HG03565 (cell line): ENCODE results near the gene TEX50.
"Not testable (repeated sequence)": the region's sequence is repeated elsewhere in the genome, so short reads cannot be mapped to it uniquely, and the experiment has no call there.

Source experiments
- ATAC-seq: cut with Tn5 transposase; IDR thresholded peaks from one replicate; pipeline ENCODE4 v1.9.1; 2021; ENCODE audit warnings: mild to moderate bottlenecking, moderate library complexity; ENCODE audit not compliant: unreplicated experiment

Gene TEX50

DNA sequence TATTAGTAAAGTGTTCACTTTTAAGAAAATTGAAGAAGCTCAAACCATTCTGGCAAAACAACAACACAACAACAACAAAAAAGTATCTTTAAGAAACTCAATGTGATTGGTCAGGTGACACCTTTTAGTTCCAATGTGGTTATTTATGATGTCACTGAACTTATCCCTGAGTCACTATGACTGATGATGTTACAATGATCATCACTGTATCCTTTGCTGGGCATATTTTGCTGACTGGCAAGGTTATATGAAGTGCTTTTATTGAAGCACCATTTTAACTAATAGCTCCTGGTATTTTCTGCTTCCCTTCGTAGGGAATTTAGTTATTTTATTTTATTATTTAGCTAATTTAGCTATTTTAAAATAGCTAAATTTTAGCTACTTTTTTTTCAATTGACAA is at the start of gene TEX50:
TEX50 (plus strand) TSS at position 223 of the 400 bp plus-strand sequence. CDS start 184 bp downstream, outside the sequence.
- no peak for ATAC-seq

- no peak for ATAC-seq
Observed at GRCh38 chr1:173590557-173590956, 44.6 kb upstream of the TEX50 start.

GRCh38 chr1:173591138-173591537 is 44.0 kb upstream of the TEX50 start:
- ATAC-seq = not testable (repeated sequence)

- no peak for ATAC-seq
Observed at GRCh38 chr1:173596097-173596825, 38.9 kb upstream of the TEX50 start.

- peak; percentile 82 for ATAC-seq
Observed at GRCh38 chr1:173601588-173601987, 33.5 kb upstream of the TEX50 start.

DNA sequence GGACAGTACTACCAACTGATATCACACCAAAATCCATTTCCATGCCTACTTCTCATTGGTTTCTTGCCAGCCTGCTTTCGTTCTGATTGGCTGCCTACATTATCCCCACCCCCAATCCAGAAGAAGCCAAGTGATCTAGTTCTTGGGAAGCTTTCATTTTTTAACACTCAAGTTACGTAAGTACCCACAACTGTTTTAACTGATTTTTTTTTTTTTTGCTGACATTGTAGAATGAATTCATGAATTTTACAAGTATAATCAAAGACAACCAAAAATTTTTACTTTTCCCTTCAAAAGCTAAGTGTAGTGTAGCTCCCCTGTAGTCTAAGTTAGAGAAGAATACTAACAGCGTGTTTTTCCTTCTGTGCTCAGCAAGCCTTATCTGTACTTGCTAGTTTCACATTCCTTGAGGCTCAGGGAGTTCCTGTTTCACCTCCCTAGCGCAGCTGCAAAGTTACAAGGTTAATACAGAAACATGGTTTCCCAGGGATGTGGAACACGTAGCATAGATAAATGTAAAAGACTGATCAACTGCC is 32.0 kb upstream of the TEX50 start, which contains the start of gene SLC9C2:
SLC9C2 (minus strand) TSS at position 17 of the 536 bp plus-strand sequence. CDS start 1,296 bp downstream, outside the sequence.
- ATAC-seq = no peak

- no peak for ATAC-seq
Observed at GRCh38 chr1:173608503-173609216, 26.5 kb upstream of the TEX50 start.

GRCh38 chr1:173613086-173613485 is 22.1 kb upstream of the TEX50 start:
- not testable (repeated sequence) for ATAC-seq

- no peak for ATAC-seq
Observed at GRCh38 chr1:173616859-173617258, 18.3 kb upstream of the TEX50 start.

DNA sequence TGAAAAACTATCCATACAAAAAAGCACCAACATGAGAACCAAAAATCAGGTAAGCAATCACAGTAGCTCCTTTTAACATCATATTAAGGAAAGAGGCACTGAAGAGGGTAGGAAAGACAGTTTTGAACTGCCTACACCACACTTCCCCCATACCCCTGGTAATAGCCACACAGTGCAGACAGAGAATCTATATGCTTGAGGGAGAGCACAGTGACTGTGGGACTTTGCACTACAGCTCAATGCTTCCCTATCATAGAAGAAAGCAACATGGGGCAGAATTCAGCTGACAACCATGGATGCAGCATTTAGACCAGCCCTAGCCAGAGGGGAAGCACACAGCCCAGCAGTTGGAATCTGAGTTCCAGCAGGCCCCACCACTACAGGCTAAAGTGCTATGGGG is 7.9 kb upstream of the TEX50 start:
- ATAC-seq = no peak

DNA sequence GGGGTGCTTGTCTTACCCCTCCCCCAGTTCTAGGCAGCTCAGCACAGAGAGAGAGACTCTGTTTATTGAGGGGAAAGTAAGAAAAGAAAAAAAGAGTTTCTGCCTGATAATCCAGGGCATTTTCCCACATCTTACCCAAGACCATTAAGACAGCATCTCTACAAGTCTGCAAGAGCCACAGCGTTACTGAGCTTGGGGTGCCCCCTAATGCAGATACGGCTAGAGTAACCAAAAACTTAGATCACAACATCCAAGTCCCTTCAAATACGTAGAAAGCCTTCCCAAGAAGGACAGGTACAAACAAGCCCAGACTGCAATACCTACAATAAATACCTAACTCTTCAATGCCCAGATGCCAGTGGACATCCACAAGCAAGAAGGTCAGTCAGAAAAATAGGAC is 6.2 kb upstream of the TEX50 start:
- no peak for ATAC-seq

GRCh38 chr1:173637236-173638042 is 2.3 kb downstream of the TEX50 start:
- not testable (repeated sequence) for ATAC-seq

- no peak for ATAC-seq
Observed at GRCh38 chr1:173638043-173639021, 3.2 kb downstream of the TEX50 start.

DNA sequence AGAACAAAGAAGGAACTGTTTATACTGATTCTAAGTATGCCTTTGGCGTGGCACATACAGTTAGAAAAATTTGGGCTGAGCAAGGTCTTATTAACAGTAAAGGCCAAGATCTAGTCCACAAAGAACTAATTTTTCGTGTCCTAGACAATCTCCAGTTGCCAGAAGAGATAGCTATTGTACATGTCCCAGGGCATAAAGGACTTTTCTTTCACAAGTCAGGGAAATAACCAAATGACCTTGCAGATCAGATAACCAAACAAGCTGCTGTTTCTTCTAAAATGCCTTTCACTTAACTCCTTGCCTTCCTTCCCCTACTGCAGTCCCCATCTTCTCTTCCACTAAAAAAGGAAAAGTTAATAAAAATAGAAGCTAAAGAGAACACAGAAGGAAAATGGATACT is 4.0 kb downstream of the TEX50 start:
- no peak for ATAC-seq

- not testable (repeated sequence) for ATAC-seq
Observed at GRCh38 chr1:173642450-173643139, 7.5 kb downstream of the TEX50 start.

GRCh38 chr1:173646656-173647055 is 11.5 kb downstream of the TEX50 start:
- no peak for ATAC-seq

- no peak for ATAC-seq
Observed at GRCh38 chr1:173648880-173649605, 13.9 kb downstream of the TEX50 start.

- ATAC-seq = no peak
Observed at GRCh38 chr1:173660306-173660705, 25.2 kb downstream of the TEX50 start.

DNA sequence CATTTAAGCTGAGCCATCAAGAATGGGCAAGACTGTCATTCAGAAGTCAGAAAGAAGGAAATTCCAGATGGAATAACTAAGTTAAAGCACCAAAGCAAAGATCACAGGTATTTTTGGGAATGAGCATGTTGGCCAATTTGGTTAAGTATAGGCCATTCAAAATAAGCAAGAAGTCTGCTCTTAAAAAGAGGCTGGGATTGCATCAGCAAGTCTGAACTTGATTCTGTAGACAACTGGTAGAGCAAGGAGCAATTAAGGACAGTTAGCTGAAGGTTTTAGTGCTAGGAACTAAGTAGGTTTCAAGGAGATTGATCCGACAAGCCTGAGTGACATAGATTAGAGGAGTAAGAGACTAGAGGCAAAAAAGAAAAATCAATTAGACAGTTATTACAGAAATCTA is 26.1 kb downstream of the TEX50 start:
- no peak for ATAC-seq
